A549 (cell line): ENCODE data around the gene C11orf68. TPM values are rescaled to one million over a fixed set of nuclear protein-coding genes. Genes with fewer than 3 reads are reported as not detected.

Experiments used
- ATAC-seq, 2 experiments: fragments of 200-7000 bp in 1 of 2; fragments of >200 bp in 1 of 2; cut with Nextera tagmentation in 1 of 2; cut with Tn5 transposase in 1 of 2; 3 replicates each; pipeline versions ENCODE4 v1.8.0 to v1.9.1; 2018 to 2020; ENCODE audit warnings: mild to moderate bottlenecking in 1 of 2, moderate library complexity in 1 of 2
- CTCF ChIA-PET: fragments of 300-600 bp; sonication (Branson Sonifier 250); formaldehyde crosslinking; extraction: SDS; loops from one replicate; lab custom pipeline; 2021; ENCODE audit warnings: antibody characterized with exemption, inconsistent platforms; lab: Yijun Ruan, JAX
- POLR2A ChIA-PET: fragments of 350-600 bp; formaldehyde crosslinking; extraction: SDS; loops from one replicate; lab custom pipeline; 2021; ENCODE audit warnings: antibody characterized with exemption, inconsistent platforms; lab: Yijun Ruan, JAX
- DNase-seq, 2 experiments: peaks; one replicate each; pipeline versions ENCODE4 v3.0.0 to v3.0.0-alpha.2; 2011 to 2016; ENCODE audit warnings: low read depth in 1 of 2, low spot score in 1 of 2
- FAIRE-seq: peaks from 2 replicates; lab custom pipeline; 2011; peaks lifted over from hg19 to GRCh38; lab: Jason Lieb, UNC
- H3K27ac ChIP-seq, 2 experiments: fragments of >200 bp; sonication (Bioruptor Twin); formaldehyde crosslinking; 3 replicates each; pipeline ENCODE4 v1.5.1; 2016 to 2017
- H3K4me1 ChIP-seq: fragments of >200 bp; sonication (Bioruptor Twin); formaldehyde crosslinking; 3 replicates; pipeline ENCODE4 v1.6.1; 2016
- H3K4me2 ChIP-seq: fragments of >200 bp; sonication (Bioruptor Twin); formaldehyde crosslinking; 3 replicates; pipeline ENCODE4 v1.6.1; 2016
- H3K4me3 ChIP-seq: fragments of >200 bp; sonication (Bioruptor Twin); formaldehyde crosslinking; 3 replicates; pipeline ENCODE4 v1.5.1; 2016
- H3K9me3 ChIP-seq: fragments of >200 bp; sonication (Bioruptor Twin); formaldehyde crosslinking; 3 replicates; pipeline ENCODE4 v1.6.1; 2016
- EHF ChIP-seq: fragments of 250-450 bp; sonication (Bioruptor Pico); IDR thresholded peaks from 2 replicates; pipeline ENCODE4 v1.5.0; 2020; ENCODE audit warnings: mild to moderate bottlenecking
- EP300 ChIP-seq, 2 experiments: fragments of >200 bp; sonication (Bioruptor Twin); formaldehyde crosslinking; IDR thresholded peaks; 2 replicates in 1 of 2; 3 replicates in 1 of 2; pipeline ENCODE4 v1.6.1; 2016 to 2017
- ESRRA ChIP-seq: fragments of 150-350 bp; IDR thresholded peaks from 2 replicates; pipeline ENCODE4 v1.6.1; 2014; ENCODE audit warnings: mild to moderate bottlenecking, low read length, borderline replicate concordance
- FOSL2 ChIP-seq, 2 experiments: fragments of 450-650 bp in 1 of 2; fragments of >200 bp in 1 of 2; sonication (Bioruptor Twin) in 1 of 2; formaldehyde crosslinking; IDR thresholded peaks; 2 replicates each; pipeline versions ENCODE4 v1.5.0 to v1.6.1; 2016 to 2020; ENCODE audit warnings: mild to moderate bottlenecking in 1 of 2, moderate library complexity in 1 of 2
- HOXB5 ChIP-seq: fragments of 250-450 bp; sonication (Bioruptor Pico); IDR thresholded peaks from 2 replicates; pipeline ENCODE4 v1.5.0; 2020; ENCODE audit warnings: mild to moderate bottlenecking, moderate library complexity
- JUNB ChIP-seq: fragments of >200 bp; sonication (Bioruptor Twin); formaldehyde crosslinking; IDR thresholded peaks from 2 replicates; pipeline ENCODE4 v1.6.1; 2016
- KDM1A ChIP-seq: fragments of 200-600 bp; sonication (generic); IDR thresholded peaks from 2 replicates; pipeline ENCODE4 v1.6.1; 2016; ENCODE audit warnings: low read depth, mild to moderate bottlenecking
- MAZ ChIP-seq: fragments of 150-350 bp; IDR thresholded peaks from 2 replicates; pipeline ENCODE4 v1.6.1; 2014; ENCODE audit warnings: antibody characterized with exemption, low read depth, low read length, borderline replicate concordance
- PHF8 ChIP-seq: fragments of 200-600 bp; sonication (generic); IDR thresholded peaks from 2 replicates; pipeline ENCODE4 v1.6.1; 2016; ENCODE audit warnings: low read depth, mild to moderate bottlenecking, antibody characterized with exemption, moderate library complexity, borderline replicate concordance
- RARB ChIP-seq: fragments of 250-450 bp; sonication (Bioruptor Pico); IDR thresholded peaks from 2 replicates; pipeline ENCODE4 v1.8.0; 2021; ENCODE audit warnings: mild to moderate bottlenecking, moderate library complexity
- TFCP2L1 ChIP-seq: fragments of 250-450 bp; sonication (Bioruptor Pico); IDR thresholded peaks from 2 replicates; pipeline ENCODE4 v1.5.0; 2021; ENCODE audit warnings: mild to moderate bottlenecking
- TP53 ChIP-seq: fragments of 250-450 bp; sonication (Bioruptor Pico); IDR thresholded peaks from 2 replicates; pipeline ENCODE4 v1.5.0; 2021; ENCODE audit warnings: mild to moderate bottlenecking, moderate library complexity
- ZFP36 ChIP-seq: fragments of 450-650 bp; IDR thresholded peaks from 2 replicates; pipeline ENCODE4 v1.6.1; 2014; ENCODE audit warnings: borderline replicate concordance; ENCODE audit not compliant: partially characterized antibody
- WGBS: methylation state at CpG from one replicate; pipeline ENCODE4 v1.1.6; 2017; ENCODE audit errors: missing lambda C conversion rate; 5-methylcytosine and 5-hydroxymethylcytosine counted together
- polyA plus RNA-seq, 4 experiments: library from polyadenylated mRNA; depleted of rRNA in 3 of 4; stranded (reverse); fragments of >200 nt; fragmentation: RNase III in 1 of 4; extraction: RNeasy Plus Mini Kit Qiagen cat#74134 plus additional on column Dnase treatment in 1 of 4; gene quantifications; 2 replicates in 3 of 4; 3 replicates in 1 of 4; pipeline ENCODE4 v1.2.3, GENCODE V29; 2011 to 2017
- TF ChIP-seq, protein P1 (sequence below): fragments of 250-450 bp; sonication (Bioruptor Pico); IDR thresholded peaks from 2 replicates; pipeline ENCODE4 v1.5.0; 2021; ENCODE audit warnings: mild to moderate bottlenecking, moderate library complexity, borderline replicate concordance
- TF ChIP-seq, protein P2 (sequence below): IDR thresholded peaks from 2 replicates; pipeline ENCODE4 v1.6.1; 2012; ENCODE audit warnings: low read depth, borderline replicate concordance

C11orf68 gene
- polyA plus RNA-seq, 2 of the 4 experiments (the other 2 are of a cell fraction): 10.6 to 17.0 TPM

DNA sequence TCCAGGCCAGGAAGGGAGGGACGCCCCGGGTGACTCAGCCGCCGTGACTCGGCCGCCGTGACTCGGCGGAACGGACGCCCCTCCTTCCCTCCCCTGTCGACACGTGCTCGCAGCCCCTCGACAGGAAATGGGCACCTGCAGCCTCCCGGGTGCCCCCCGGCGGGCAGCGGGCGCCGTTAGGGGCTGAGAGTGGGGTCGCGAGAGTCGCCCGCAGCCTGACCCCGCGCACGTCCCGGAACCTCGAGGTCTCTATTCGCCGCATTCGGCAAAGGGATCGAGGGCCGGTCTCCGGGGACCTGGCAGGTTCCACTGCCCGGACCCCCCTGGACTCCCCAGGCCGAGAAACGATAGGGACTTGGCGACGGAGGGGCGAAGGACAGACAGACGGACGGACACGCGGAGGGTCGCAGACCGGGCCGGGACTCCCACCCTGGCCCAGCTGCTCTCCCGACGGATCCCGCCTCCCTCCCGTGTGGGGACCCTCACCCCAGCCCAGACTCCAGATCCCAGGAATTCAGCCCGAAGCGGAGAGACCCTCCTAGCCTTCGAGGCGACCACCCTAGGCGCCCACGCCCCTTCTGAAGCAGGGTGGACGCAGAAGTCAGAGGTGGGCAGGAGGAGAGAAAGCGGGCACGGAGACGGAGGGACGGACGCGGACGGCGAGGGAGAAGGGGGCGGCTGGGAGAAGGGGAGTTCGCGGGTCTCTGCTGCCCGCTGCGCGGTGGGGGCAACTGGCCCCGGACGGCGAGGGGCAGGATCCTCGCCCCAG is 19.3 kb downstream of the C11orf68 start (continued):
- TF ChIP-seq JUNB (peak; percentile 35; the same call in 1 of the 2 replicates), TP53 (peak; percentile 55; the same call in 1 of the 2 replicates)

DNA sequence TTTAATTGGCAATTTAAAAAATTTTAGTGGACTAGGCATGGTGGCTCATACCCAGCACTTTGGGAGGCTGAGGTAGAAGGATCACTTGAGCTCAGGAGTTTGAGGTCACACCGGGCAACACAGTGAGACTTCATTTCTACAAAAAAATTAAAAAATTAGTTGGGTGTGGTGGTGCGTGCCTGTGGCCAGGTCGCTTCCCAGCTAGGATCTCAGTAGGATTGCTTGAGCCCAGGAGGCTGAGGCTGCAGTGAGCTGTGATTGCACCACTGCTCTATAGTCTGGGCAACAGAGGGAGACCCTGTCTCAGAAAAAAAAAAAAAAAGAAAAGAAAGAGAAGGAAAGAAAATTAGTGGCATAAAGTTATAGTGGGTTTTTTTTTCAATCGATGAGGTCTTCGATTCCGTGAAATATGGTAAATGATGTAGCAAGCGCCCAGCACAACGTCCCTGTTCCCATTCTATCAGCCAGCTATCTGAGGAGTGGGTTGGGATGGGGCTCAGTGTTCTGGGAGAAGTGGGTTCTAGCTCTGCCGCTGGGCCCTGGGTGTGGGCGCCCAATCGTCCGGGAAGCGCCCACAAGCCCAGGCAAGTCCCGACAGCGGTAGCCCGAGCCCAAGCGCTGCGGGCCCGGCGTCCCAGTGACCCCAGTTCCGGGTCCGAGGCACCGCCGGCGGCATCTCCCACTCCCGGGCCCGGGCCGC is 20.1 kb downstream of the C11orf68 start:
- TF ChIP-seq EP300 (IDR thresholded peaks at IDR 0.05) (no peak), TFCP2L1 (CRISPR knock-in tag) (peak; percentile 72; the same call in 1 of the 2 replicates), HOXB5 (CRISPR knock-in tag) (peak; percentile 25; the same call in 1 of the 2 replicates), PHF8 (peak; percentile 28; the same call in 1 of the 2 replicates), EHF (CRISPR knock-in tag) (no peak)
- TF ChIP-seq, protein P1, sequence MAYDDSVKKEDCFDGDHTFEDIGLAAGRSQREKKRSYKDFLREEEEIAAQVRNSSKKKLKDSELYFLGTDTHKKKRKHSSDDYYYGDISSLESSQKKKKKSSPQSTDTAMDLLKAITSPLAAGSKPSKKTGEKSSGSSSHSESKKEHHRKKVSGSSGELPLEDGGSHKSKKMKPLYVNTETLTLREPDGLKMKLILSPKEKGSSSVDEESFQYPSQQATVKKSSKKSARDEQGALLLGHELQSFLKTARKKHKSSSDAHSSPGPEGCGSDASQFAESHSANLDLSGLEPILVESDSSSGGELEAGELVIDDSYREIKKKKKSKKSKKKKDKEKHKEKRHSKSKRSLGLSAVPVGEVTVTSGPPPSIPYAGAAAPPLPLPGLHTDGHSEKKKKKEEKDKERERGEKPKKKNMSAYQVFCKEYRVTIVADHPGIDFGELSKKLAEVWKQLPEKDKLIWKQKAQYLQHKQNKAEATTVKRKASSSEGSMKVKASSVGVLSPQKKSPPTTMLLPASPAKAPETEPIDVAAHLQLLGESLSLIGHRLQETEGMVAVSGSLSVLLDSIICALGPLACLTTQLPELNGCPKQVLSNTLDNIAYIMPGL (CRISPR knock-in tag): peak; percentile 88
- TF ChIP-seq, protein P2, sequence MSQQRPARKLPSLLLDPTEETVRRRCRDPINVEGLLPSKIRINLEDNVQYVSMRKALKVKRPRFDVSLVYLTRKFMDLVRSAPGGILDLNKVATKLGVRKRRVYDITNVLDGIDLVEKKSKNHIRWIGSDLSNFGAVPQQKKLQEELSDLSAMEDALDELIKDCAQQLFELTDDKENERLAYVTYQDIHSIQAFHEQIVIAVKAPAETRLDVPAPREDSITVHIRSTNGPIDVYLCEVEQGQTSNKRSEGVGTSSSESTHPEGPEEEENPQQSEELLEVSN: no peak
- DNase-seq (no peak), FAIRE-seq (no peak), ATAC-seq (no peak)
- H3K27ac ChIP-seq: peak overlapping the region; percentile 97
- H3K9me3 ChIP-seq: no peaks in the 10 kb centered on the region
- H3K4me2 ChIP-seq: peak overlapping the region; percentile 90
- ChIA-PET CTCF (interaction anchor here (0.6 to 31.6 kb wide), 6 partner anchors 5 to 487 kb away, joined by 3 to 618 read pairs (median 7); partner anchors contain the start of genes C11orf68, CCDC85B, DRAP1 and FIBP), POLR2A (interaction anchor here (0.7 to 5.7 kb wide), 8 partner anchors 8 to 165 kb away, joined by 3 to 43 read pairs (median 9); partner anchors contain the start of genes CCDC85B and FIBP)
- peak overlapping the region; percentile 93 for H3K4me3 ChIP-seq
- WGBS: 2% methylated on average over 25 of the region's 28 CpGs
- peaks cover 62% of the 10 kb centered on the region for H3K4me1 ChIP-seq

DNA sequence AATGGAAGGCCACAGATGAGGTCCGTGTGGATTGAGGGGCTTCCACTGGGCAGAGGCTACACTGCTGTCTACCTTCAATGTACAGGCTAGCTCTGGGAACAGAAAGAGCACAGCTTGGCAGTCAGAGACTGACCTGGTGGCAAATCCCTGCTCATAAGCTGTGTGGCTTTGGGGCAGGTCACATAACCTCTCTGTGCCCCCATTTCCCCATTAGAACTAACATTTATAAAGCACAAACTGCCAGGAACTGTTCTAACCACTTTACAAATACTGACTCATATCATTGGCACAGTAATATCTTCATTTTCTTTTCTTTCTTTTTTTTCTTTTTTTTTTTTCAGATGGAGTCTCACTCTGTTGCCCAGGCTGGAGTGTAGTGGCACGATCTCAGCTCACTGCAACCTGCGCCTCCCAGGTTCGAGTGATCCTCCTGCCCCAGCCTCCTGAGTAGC is 21.8 kb downstream of the C11orf68 start:
- H3K4me1 ChIP-seq: peaks cover 61% of the 10 kb centered on the region
- no peaks in the 10 kb centered on the region for H3K9me3 ChIP-seq
- H3K4me2 ChIP-seq: peak overlapping the region; percentile 90
- FAIRE-seq: no peak
- TF ChIP-seq ZFP36: peak; percentile 74
- TF ChIP-seq RARB (CRISPR knock-in tag): peak; percentile 88
- TF ChIP-seq ESRRA: no peak
- no peak for TF ChIP-seq KDM1A
- no peak for TF ChIP-seq FOSL2 (IDR thresholded peaks at IDR 0.05)
- TF ChIP-seq FOSL2 (CRISPR knock-in tag; IDR thresholded peaks at IDR 0.05): no peak
- 0 out of 2 replicates have a peak, but pooled peaks have one; percentile 46 for TF ChIP-seq TFCP2L1 (CRISPR knock-in tag)
- no peak for TF ChIP-seq MAZ
- ChIA-PET CTCF (interaction anchor here (1.1 to 31.6 kb wide), 6 partner anchors 3 to 117 kb away, joined by 4 to 618 read pairs (median 9); partner anchors contain the start of genes C11orf68, CCDC85B, DRAP1 and FIBP), POLR2A (interaction anchor here (1.3 to 4.7 kb wide), 2 partner anchors 8 to 14 kb away, joined by 3 to 36 read pairs; partner anchors contain the start of gene FIBP)
- WGBS: 76% methylated on average over 4 of the region's 4 CpGs
- no peak for DNase-seq
- H3K4me3 ChIP-seq: no peak overlapping the region
- peak overlapping the region in 1 of 2 experiments; percentile 97; a peak in 3 of 6 replicates for H3K27ac ChIP-seq
- no peak for ATAC-seq
